WTC11 (cell line): ENCODE measurements around the gene PRKCE. TPM values are rescaled to one million over a fixed set of nuclear protein-coding genes. Genes with fewer than 3 reads are reported as not detected.

Source experiments
- ATAC-seq: fragments of 200-7000 bp; cut with Tn5 transposase; 2 replicates; pipeline ENCODE4 v1.10.0; 2021; ENCODE audit warnings: mild to moderate bottlenecking, moderate library complexity
- CTCF ChIA-PET: fragments of 300-600 bp; sonication (Branson Sonifier 250); formaldehyde crosslinking; loops from one replicate; lab custom pipeline; 2021; ENCODE audit warnings: antibody characterized with exemption; lab: Charles Lee
- POLR2A ChIA-PET: fragments of 350-600 bp; sonication (Branson Sonifier 250); formaldehyde crosslinking; loops from one replicate; lab custom pipeline; 2021; ENCODE audit warnings: antibody characterized with exemption; lab: Charles Lee
- DNase-seq: peaks from one replicate; pipeline ENCODE4 v3.0.0; 2021; ENCODE audit warnings: low spot score
- H3K27ac Mint-ChIP-seq: 2 replicates; pipeline ENCODE4 v1.8.0; 2021; ENCODE audit warnings: mixed read lengths
- H3K27me3 Mint-ChIP-seq: 2 replicates; pipeline ENCODE4 v1.8.0; 2021; ENCODE audit warnings: low read depth, mild to moderate bottlenecking, moderate library complexity, mixed read lengths
- H3K36me3 Mint-ChIP-seq: 2 replicates; pipeline ENCODE4 v1.8.0; 2021; ENCODE audit warnings: mixed read lengths
- H3K4me1 Mint-ChIP-seq: 2 replicates; pipeline ENCODE4 v1.8.0; 2022; ENCODE audit warnings: mixed read lengths
- H3K4me3 Mint-ChIP-seq: 2 replicates; pipeline ENCODE4 v1.8.0; 2021; ENCODE audit warnings: mild to moderate bottlenecking, moderate library complexity, mixed read lengths
- H3K9me3 Mint-ChIP-seq: 2 replicates; pipeline ENCODE4 v1.8.0; 2021; ENCODE audit warnings: mixed read lengths
- ATF3 ChIP-seq: sonication (generic); formaldehyde crosslinking; conservative IDR thresholded peaks from 2 replicates; pipeline ENCODE4 v1.8.1; 2022; ENCODE audit warnings: mild to moderate bottlenecking, missing genetic modification reagents
- E2F5 ChIP-seq: sonication (generic); formaldehyde crosslinking; IDR thresholded peaks from 2 replicates; pipeline ENCODE4 v1.8.1; 2022; ENCODE audit warnings: mild to moderate bottlenecking, moderate library complexity, missing genetic modification reagents
- ESRRA ChIP-seq: sonication (generic); formaldehyde crosslinking; IDR thresholded peaks from 2 replicates; pipeline ENCODE4 v1.8.1; 2022; ENCODE audit warnings: mild to moderate bottlenecking, missing genetic modification reagents, borderline replicate concordance
- GABPB1 ChIP-seq: sonication (generic); formaldehyde crosslinking; IDR thresholded peaks from 2 replicates; pipeline ENCODE4 v1.8.1; 2023; ENCODE audit warnings: mild to moderate bottlenecking, missing genetic modification reagents
- GRHL2 ChIP-seq: fragments of 250-450 bp; sonication (Bioruptor Pico); IDR thresholded peaks from 2 replicates; pipeline ENCODE4 v1.8.0; 2022; ENCODE audit warnings: mild to moderate bottlenecking, moderate library complexity; ENCODE audit not compliant: insufficient replicate concordance, severe bottlenecking
- IRF2 ChIP-seq: sonication (generic); formaldehyde crosslinking; IDR thresholded peaks from 2 replicates; pipeline ENCODE4 v1.8.0; 2022; ENCODE audit warnings: low read depth, missing genetic modification reagents, borderline replicate concordance
- MLX ChIP-seq: sonication (generic); formaldehyde crosslinking; IDR thresholded peaks from 2 replicates; pipeline ENCODE4 v1.8.1; 2023; ENCODE audit warnings: mild to moderate bottlenecking, missing genetic modification reagents, moderate library complexity
- SMAD4 ChIP-seq: sonication (generic); formaldehyde crosslinking; IDR thresholded peaks from 2 replicates; pipeline ENCODE4 v1.8.0; 2022; ENCODE audit warnings: mild to moderate bottlenecking, missing genetic modification reagents
- STAT6 ChIP-seq: sonication (generic); formaldehyde crosslinking; conservative IDR thresholded peaks from 2 replicates; pipeline ENCODE4 v1.8.1; 2023; ENCODE audit warnings: mild to moderate bottlenecking, low read depth, missing genetic modification reagents, moderate library complexity
- ZNF121 ChIP-seq: sonication (generic); formaldehyde crosslinking; IDR thresholded peaks from 2 replicates; pipeline ENCODE4 v1.8.0; 2023; ENCODE audit warnings: missing genetic modification reagents
- ZNF396 ChIP-seq: fragments of 250-450 bp; sonication (Bioruptor Pico); IDR thresholded peaks from 2 replicates; pipeline ENCODE4 v1.8.0; 2021; ENCODE audit warnings: mild to moderate bottlenecking, moderate library complexity, borderline replicate concordance
- ZNF416 ChIP-seq: fragments of 250-450 bp; sonication (Bioruptor Pico); IDR thresholded peaks from 2 replicates; pipeline ENCODE4 v1.9.0; 2021; ENCODE audit warnings: mild to moderate bottlenecking, inconsistent platforms
- ZSCAN18 ChIP-seq: fragments of 250-450 bp; sonication (Bioruptor Pico); IDR thresholded peaks from 2 replicates; pipeline ENCODE4 v2.1.2; 2022; ENCODE audit warnings: mild to moderate bottlenecking, moderate library complexity
- total RNA-seq: library from RNA; stranded (reverse); gene quantifications from 3 replicates; pipeline ENCODE4 v1.2.3, GENCODE V29; 2021

Gene PRKCE
- total RNA-seq, 1 experiment from 2014 or later: 5.8 TPM

GRCh38 chr2:45736757-45737704, 85.6 kb downstream of the PRKCE start:
- DNase-seq: no peak
- no peak overlapping the region for H3K27ac Mint-ChIP-seq
- no peak overlapping the region for H3K4me3 Mint-ChIP-seq
- ATAC-seq: no peak
- POLR2A ChIA-PET: no interaction called here
- no peaks in the 10 kb centered on the region for H3K9me3 Mint-ChIP-seq
- H3K27me3 Mint-ChIP-seq: no peaks in the 10 kb centered on the region
- TF ChIP-seq ZNF121: no peak
- TF ChIP-seq GABPB1 (CRISPR knock-in tag): no peak
- TF ChIP-seq E2F5 (CRISPR knock-in tag): no peak
- no peak for TF ChIP-seq ESRRA (CRISPR knock-in tag)
- no peak for TF ChIP-seq STAT6
- TF ChIP-seq SMAD4: no peak
- no peak for TF ChIP-seq ZNF416 (CRISPR knock-in tag)
- no peak for TF ChIP-seq ZNF396 (CRISPR knock-in tag)
- TF ChIP-seq ATF3 (CRISPR knock-in tag): no peak
- TF ChIP-seq ZSCAN18 (CRISPR knock-in tag): no peak
- TF ChIP-seq GRHL2: no peak
- no peak for TF ChIP-seq MLX
- TF ChIP-seq IRF2: no peak
- TF ChIP-seq, all 79 proteins: peak for 0
- CTCF ChIA-PET: interaction anchor here (0.8 kb wide), 1 partner anchor 42 kb away, joined by 3 read pairs; no protein-coding TSS in a partner anchor
- Mint-ChIP-seq H3K36me3 (no peaks in the 10 kb centered on the region), H3K4me1 (peaks cover 20% of the 10 kb centered on the region)

- TF ChIP-seq ZNF416 (CRISPR knock-in tag) (no peak), GABPB1 (CRISPR knock-in tag) (no peak)
- Mint-ChIP-seq H3K36me3 (no peaks in the 10 kb centered on the region), H3K4me3 (no peak overlapping the region), H3K27ac (no peak overlapping the region), H3K4me1 (peaks cover 19% of the 10 kb centered on the region), H3K27me3 (no peaks in the 10 kb centered on the region), H3K9me3 (no peaks in the 10 kb centered on the region)
- DNase-seq (no peak), ATAC-seq (no peak)
- POLR2A ChIA-PET: no interaction called here
- CTCF ChIA-PET: no interaction called here
Measured at GRCh38 chr2:45739796-45740485, 88.5 kb downstream of the PRKCE start.
